Psoas muscle (tissue), 8 donors: Measurements from ENCODE around the gene LRRC9. TPM values are rescaled to one million over a fixed set of nuclear protein-coding genes. Genes with fewer than 3 reads are reported as not detected.

Experiments used
- ATAC-seq, 4 donors: fragments of 200-7000 bp; cut with Tn5 transposase; one replicate each; pipeline ENCODE4 v1.9.1; 2020; ENCODE audit warnings: moderate library complexity in 3 of 4, mild to moderate bottlenecking in 2 of 4
- DNase-seq, 2 donors: peaks; one replicate each; pipeline ENCODE4 v3.0.0-alpha.2; 2020
- H3K27ac ChIP-seq: fragments of 200-600 bp; one replicate; pipeline ENCODE4 v1.8.0; 2022
- H3K27me3 ChIP-seq, 3 donors: fragments of 200-600 bp in 1 of 3; one replicate each; pipeline versions ENCODE4 v1.6.1 to v1.8.0; 2013 to 2022; ENCODE audit warnings: low read length in 2 of 3, mild to moderate bottlenecking in 2 of 3, moderate library complexity in 1 of 3; ENCODE audit not compliant: insufficient read depth in 3 of 3
- H3K36me3 ChIP-seq, 2 donors: fragments of 200-600 bp in 1 of 2; one replicate each; pipeline versions ENCODE4 v1.6.1 to v1.8.0; 2013 to 2022; ENCODE audit warnings: low read depth in 1 of 2, mild to moderate bottlenecking in 1 of 2, moderate library complexity in 1 of 2; ENCODE audit not compliant: insufficient read depth in 1 of 2
- H3K4me1 ChIP-seq: fragments of 200-600 bp; one replicate; pipeline ENCODE4 v1.8.0; 2022
- H3K4me3 ChIP-seq: fragments of 200-600 bp; one replicate; pipeline ENCODE4 v1.8.0; 2022; ENCODE audit warnings: mild to moderate bottlenecking
- H3K9me3 ChIP-seq: fragments of 200-600 bp; one replicate; pipeline ENCODE4 v1.8.0; 2022
- CTCF ChIP-seq: fragments of 200-600 bp; IDR thresholded peaks from one replicate; pipeline ENCODE4 v1.8.0; 2022; ENCODE audit warnings: antibody characterized with exemption
- WGBS, 3 donors: extraction: QIAGEN DNeasy Blood & Tissue Kit; methylation state at CpG; one replicate each; pipeline versions ENCODE4 v1.1.6 to v1.1.7; 2013; 5-methylcytosine and 5-hydroxymethylcytosine counted together
- intact Hi-C, 2 donors: fragments of 100-400 bp; cut with DNase I; formaldehyde crosslinking; loops; one replicate each; pipeline versions ENCODE4 v1.11.0 to v1.14.2; 2022
- polyA plus RNA-seq, 3 donors: library from polyadenylated mRNA; stranded (reverse); fragments of 200-250 nt; gene quantifications; one replicate each; pipeline ENCODE4 v1.2.3, GENCODE V29; 2013
- total RNA-seq, 4 donors: library from RNA; stranded (reverse); fragmentation: NEBNext Ultra II Directional in 2 of 4; extraction: Animal tissue kit (Norgen Biotek cat#: 25700) in 2 of 4; gene quantifications; one replicate each; pipeline versions ENCODE4 v1.2.1 to v1.2.4, GENCODE V29; 2021 to 2023
- donor health status: healthy with polysubstance abuse.
- donor health status: DM: no; HTN: no; CAD: no; lungs with moderate emphysema.
- donor health status: Bipolar disorder and iron deficiency.
- donor health status: healthy.
- donor health status: DM: yes; HTN: yes; CAD: no.
- donor health status: DM: no; HTN: no; CAD: no.
- donor health status: DM: no; HTN: no; CAD: no.
- donor health status: DM: yes; HTN: yes; CAD: no.

LRRC9 gene
- total and polyA plus RNA-seq, 7 donors = under 0.01 to 0.40 (median 0.12) TPM; not detected in 4

GRCh38 chr14:59890676-59891075, 29.3 kb upstream of the LRRC9 start:
- DNase-seq = no peak
- Histone ChIP-seq H3K4me1 (no peaks in the 10 kb centered on the region), H3K9me3 (no peaks in the 10 kb centered on the region), H3K27me3 (no peaks in the 10 kb centered on the region), H3K27ac (no peak overlapping the region), H3K4me3 (no peak overlapping the region), H3K36me3 (no peaks in the 10 kb centered on the region)
- no peak for TF ChIP-seq CTCF
- ATAC-seq = no peak
- intact Hi-C loops = no loop called here
- 58 to 66% (median 62%) methylated on average over 2 of the region's 2 CpGs for WGBS, 3 donors

GRCh38 chr14:59895721-59896120, 24.2 kb upstream of the LRRC9 start:
- Histone ChIP-seq H3K4me3 (no peak overlapping the region), H3K27me3 (no peaks in the 10 kb centered on the region), H3K4me1 (no peaks in the 10 kb centered on the region), H3K27ac (no peak overlapping the region), H3K36me3 (no peaks in the 10 kb centered on the region), H3K9me3 (no peaks in the 10 kb centered on the region)
- DNase-seq (no peak), ATAC-seq (no peak)
- intact Hi-C loops = no loop called here
- TF ChIP-seq CTCF = no peak
- 45 to 62% (median 46%) methylated on average over 1 of the region's 1 CpG for WGBS, 3 donors

GRCh38 chr14:59897757-59898383, 22.1 kb upstream of the LRRC9 start:
- WGBS, 3 donors = 28 to 37% (median 35%) methylated on average over 8 of the region's 8 CpGs
- ATAC-seq = peak in 2 of 4 donors; percentile 53
- Histone ChIP-seq H3K4me1 (no peaks in the 10 kb centered on the region), H3K27ac (no peak overlapping the region), H3K27me3 (no peaks in the 10 kb centered on the region), H3K9me3 (no peaks in the 10 kb centered on the region), H3K36me3 (no peaks in the 10 kb centered on the region), H3K4me3 (no peak overlapping the region)
- intact Hi-C loops = no loop called here
- TF ChIP-seq CTCF = peak; percentile 28
- no peak for DNase-seq

- ATAC-seq (no peak), DNase-seq (no peak)
- no peak overlapping the region for H3K27ac ChIP-seq
- H3K36me3 ChIP-seq = no peaks in the 10 kb centered on the region
- intact Hi-C loops = no loop called here
- no peak overlapping the region for H3K4me3 ChIP-seq
- no peaks in the 10 kb centered on the region for H3K4me1 ChIP-seq
- 61 to 80% (median 72%) methylated on average over 3 of the region's 3 CpGs for WGBS, 3 donors
- H3K9me3 ChIP-seq = no peaks in the 10 kb centered on the region
- no peak for TF ChIP-seq CTCF
- H3K27me3 ChIP-seq = no peaks in the 10 kb centered on the region
These were observed 19.4 kb upstream of the LRRC9 start for GRCh38 chr14:59900556-59900955.

GRCh38 chr14:59904184-59904583, 15.8 kb upstream of the LRRC9 start:
- H3K4me3 ChIP-seq = no peak overlapping the region
- no peak for ATAC-seq
- H3K27me3 ChIP-seq = no peaks in the 10 kb centered on the region
- H3K9me3 ChIP-seq = no peaks in the 10 kb centered on the region
- H3K27ac ChIP-seq = no peak overlapping the region
- WGBS, 3 donors = 52 to 57% (median 52%) methylated on average over 2 of the region's 2 CpGs
- intact Hi-C loops = no loop called here
- no peaks in the 10 kb centered on the region for H3K4me1 ChIP-seq
- no peak for TF ChIP-seq CTCF
- DNase-seq = no peak
- H3K36me3 ChIP-seq = no peaks in the 10 kb centered on the region
